NCI-H2081 treated with DMSO at 0.1 percent for 48 hours (cell line): ENCODE data around the gene DYNLT4.
"Not testable (repeated sequence)": the region's sequence is repeated elsewhere in the genome, so short reads cannot be mapped to it uniquely, and the experiment has no call there.

Experiments
- DNase-seq: peaks from one replicate; lab custom pipeline; 2025; lab: John Stamatoyannopoulos, UW

Gene DYNLT4

GRCh38 chr1:44808938-44809917 is 2.1 kb upstream of the DYNLT4 start:
- no peak for DNase-seq

GRCh38 chr1:44808063-44808937 is 1.1 kb upstream of the DYNLT4 start, which contains the start of gene BTBD19:
Gene BTBD19, plus strand, starts transcription at chr1:44808523. Its CDS starts 298 bp downstream, at chr1:44808821.
- no peak for DNase-seq

GRCh38 chr1:44807364-44808062 is 362 bp upstream of the DYNLT4 start:
- no peak for DNase-seq

GRCh38 chr1:44806025-44806703 is 987 bp downstream of the DYNLT4 start:
- DNase-seq = no peak

- DNase-seq = no peak
Observed at GRCh38 chr1:44805311-44806024, 1.7 kb downstream of the DYNLT4 start.

- DNase-seq = no peak
Observed at GRCh38 chr1:44803312-44804095, 3.6 kb downstream of the DYNLT4 start.

- no peak for DNase-seq
Observed at GRCh38 chr1:44803062-44803311, 4.2 kb downstream of the DYNLT4 start.

GRCh38 chr1:44802306-44803061 is 4.7 kb downstream of the DYNLT4 start:
- DNase-seq = no peak

- DNase-seq = no peak
Observed at GRCh38 chr1:44801491-44802305, 5.5 kb downstream of the DYNLT4 start.

- DNase-seq = peak; percentile 97
Observed at GRCh38 chr1:44799770-44800584, 7.2 kb downstream of the DYNLT4 start, which contains the start of gene PLK3. Gene PLK3, plus strand, starts transcription at chr1:44800377. Its CDS starts 87 bp downstream, at chr1:44800464.

- no peak for DNase-seq
Observed at GRCh38 chr1:44798481-44799365, 8.4 kb downstream of the DYNLT4 start.

- DNase-seq = not testable (repeated sequence)
Observed at GRCh38 chr1:44797886-44798285, 9.3 kb downstream of the DYNLT4 start.

- DNase-seq = no peak
Observed at GRCh38 chr1:44792736-44793502, 14.2 kb downstream of the DYNLT4 start.

- no peak for DNase-seq
Observed at GRCh38 chr1:44790968-44791801, 16.0 kb downstream of the DYNLT4 start.
